GM19395 (cell line): ENCODE data around the gene KRTAP5-1.
"Not testable (repeated sequence)": the region's sequence is repeated elsewhere in the genome, so short reads cannot be mapped to it uniquely, and the experiment has no call there.

Experiments
- ATAC-seq: cut with Tn5 transposase; IDR thresholded peaks from one replicate; pipeline ENCODE4 v1.9.1; 2021; ENCODE audit warnings: mild to moderate bottlenecking, moderate library complexity; ENCODE audit not compliant: unreplicated experiment

The KRTAP5-1 gene

GRCh38 chr11:1584661-1585370 is at the start of gene KRTAP5-1:
KRTAP5-1 (minus strand) TSS chr11:1585283; CDS start chr11:1585249, 34 bp downstream.
- not testable (repeated sequence) for ATAC-seq

- no peak for ATAC-seq
Observed at GRCh38 chr11:1633864-1634263, 48.8 kb upstream of the KRTAP5-1 start.

DNA sequence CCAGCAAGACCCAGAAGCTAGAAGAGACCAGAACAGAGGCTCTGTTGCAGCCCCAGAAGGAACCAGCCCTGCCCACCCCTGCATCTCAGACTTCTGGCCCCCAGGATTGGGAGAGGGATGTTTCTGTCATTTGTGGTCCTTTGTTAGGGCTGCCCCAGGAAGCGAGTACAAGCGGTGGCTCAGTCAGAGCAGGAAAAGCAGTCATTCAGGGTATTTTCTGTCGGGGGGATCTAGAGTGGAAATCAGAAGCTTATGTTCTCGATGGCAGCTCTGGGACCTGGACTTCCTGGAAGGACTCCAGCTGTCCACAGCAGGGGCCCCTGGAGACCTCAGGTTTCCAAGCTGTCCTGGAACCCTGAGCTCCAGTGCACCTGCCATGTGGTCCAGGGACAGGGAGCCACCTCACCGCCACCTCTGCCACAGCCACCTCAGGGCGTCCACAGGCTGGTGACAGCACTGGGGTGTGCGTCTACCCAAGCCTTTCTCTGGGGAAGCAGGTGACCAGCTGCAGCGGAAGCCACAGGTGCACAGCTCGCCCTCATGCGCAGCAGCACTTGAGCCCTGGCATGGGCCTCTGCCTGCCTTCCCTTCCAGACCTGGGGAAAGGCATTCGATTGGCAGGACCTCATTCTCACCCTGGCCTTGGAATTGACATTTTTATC is 47.1 kb upstream of the KRTAP5-1 start:
- no peak for ATAC-seq

GRCh38 chr11:1631066-1631568 is 46.0 kb upstream of the KRTAP5-1 start:
- no peak for ATAC-seq

GRCh38 chr11:1630271-1630670 is 45.2 kb upstream of the KRTAP5-1 start:
- no peak for ATAC-seq

DNA sequence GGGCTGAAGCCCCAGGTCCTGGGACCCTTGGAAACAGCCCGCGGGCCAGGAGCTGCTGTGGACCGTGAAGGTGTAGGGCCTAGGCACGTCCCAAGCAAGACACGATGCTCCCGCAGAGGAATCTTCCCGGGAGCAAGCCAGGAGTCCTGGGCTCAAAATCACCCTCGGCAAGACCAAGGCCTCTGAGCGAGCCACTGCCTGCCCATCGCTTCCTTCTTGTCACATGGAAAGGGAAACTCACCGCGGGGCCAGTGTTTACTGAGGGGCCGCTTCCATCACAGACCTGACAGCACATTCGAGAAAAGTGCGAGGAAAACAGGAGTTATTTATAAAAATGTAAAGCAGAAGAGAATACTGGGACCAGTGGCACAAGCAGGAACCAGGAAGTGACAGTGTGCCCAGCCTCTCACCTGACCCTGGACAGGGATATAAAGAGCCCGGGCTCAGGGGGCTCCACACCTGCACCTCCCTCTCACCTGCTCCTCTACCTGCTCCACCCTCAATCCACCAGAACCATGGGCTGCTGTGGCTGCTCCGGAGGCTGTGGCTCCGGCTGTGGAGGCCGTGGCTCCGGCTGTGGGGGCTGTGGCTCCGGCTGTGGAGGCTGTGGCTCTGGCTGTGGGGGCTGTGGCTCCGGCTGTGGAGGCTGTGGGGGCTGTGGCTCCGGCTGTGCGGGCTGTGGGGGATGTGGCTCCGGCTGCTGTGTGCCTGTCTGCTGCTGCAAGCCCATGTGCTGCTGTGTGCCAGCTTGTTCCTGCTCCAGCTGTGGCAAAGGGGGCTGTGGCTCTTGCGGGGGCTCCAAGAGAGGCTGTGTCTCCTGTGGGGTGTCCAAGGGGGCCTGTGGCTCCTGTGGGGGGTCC is 44.5 kb upstream of the KRTAP5-1 start, which contains the start of gene KRTAP5-5:
Gene KRTAP5-5 (plus strand): TSS at position 450 of the 860 bp plus-strand sequence. CDS start 66 bp downstream, at position 516.
- no peak for ATAC-seq

DNA sequence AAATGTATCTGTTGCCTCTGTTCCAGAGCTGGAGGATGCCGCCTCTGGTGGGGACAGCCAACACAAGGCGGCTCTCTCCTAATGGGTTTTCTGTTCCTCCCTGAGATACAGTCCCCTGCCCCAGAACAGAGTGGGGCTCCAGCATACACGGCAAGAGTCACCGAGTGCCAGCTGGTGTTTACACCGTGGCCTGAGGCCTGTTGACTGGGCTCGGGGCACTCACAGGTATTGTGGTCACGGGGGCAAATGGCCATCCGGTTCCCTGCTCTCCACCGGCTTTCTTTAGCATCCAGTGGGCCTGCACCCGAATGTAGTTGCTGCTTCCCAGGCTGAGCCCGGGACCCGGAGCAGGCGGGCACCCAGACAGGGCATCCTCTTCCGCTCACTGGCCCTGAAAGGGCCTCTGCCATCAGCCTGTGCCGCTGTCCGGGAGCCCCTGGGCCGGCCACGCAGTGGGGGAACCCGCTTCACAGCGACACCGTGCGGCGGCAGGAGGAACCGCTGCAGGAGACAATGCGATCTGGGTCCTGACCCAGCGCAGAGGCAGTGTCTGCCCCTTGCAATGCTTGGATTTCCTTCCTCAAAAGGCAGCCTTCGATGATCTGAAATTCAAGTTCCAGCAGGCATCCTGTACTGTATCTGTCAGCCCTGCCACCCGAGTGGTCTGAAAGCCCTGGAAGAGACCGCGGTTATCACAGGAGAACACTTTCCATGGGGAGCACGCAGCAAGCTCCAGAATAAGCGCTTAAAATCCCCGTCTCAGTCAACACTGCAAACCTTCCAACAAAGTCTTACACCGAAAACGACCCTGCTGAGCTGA is 43.6 kb upstream of the KRTAP5-1 start:
- ATAC-seq: no peak

GRCh38 chr11:1625541-1625940 is 40.5 kb upstream of the KRTAP5-1 start:
- ATAC-seq: no peak

DNA sequence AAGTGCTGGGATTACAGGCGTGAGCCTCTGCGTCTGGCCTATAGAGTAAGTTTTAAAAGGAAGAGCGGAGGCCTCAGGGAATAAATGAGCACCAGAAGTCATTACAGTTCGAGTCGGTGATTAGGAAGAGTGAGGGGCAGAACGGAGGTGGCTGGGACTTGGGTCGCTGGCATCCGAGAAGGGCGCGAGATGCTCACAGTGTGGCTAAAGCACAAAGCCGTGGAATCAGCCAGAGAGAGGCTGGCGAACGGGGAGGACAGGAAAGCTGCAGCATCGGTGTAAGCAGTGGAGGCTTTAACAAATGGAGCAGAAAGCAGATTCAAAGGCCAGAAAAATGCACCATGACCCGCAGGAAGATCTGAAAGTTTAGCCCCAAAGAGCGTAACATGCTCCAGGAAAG is 39.5 kb upstream of the KRTAP5-1 start:
- ATAC-seq: no peak

GRCh38 chr11:1623716-1624115 is 38.6 kb upstream of the KRTAP5-1 start:
- ATAC-seq: no peak

DNA sequence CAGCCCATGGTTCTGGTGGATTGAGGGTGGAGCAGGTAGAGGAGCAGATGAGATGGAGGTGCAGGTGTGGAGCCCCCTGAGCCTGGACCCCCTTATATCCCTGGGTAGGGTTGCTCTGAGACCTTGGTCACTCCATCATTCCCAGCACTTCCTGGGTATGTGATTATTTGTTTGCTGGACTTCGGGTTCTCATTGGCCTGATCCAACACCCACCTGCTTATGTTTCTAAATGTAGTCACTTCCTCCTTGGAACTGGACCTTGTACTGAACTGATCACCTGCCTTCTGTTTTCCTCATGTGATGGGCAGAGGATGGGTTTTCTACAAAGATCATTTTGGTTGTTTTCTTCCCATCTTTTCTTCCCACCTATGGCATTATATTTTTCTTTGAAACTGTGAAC is 37.0 kb upstream of the KRTAP5-1 start, which contains the start of gene KRTAP5-4:
Gene KRTAP5-4 (minus strand): TSS at position 53 of the 400 bp plus-strand sequence. CDS start 45 bp downstream, at position 8.
- no peak for ATAC-seq

DNA sequence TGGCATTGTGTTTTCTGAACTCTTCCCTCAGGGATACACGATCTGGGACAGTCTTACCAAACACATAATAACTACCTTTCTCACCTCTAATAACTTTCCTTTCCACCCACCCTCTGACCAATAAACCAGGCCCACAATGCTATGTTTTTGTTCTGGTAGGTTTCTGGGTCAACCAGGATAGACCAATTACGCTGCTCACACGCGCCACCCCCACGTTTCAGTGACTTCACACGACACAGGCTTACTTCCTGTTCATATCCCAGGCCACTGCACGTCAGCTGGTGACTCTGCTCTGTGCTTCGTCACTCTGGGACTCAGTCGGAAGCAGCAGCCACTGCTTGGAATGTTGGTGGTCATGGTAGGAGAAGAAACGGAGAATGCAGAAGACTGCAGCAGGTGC is 34.4 kb upstream of the KRTAP5-1 start:
- ATAC-seq: no peak

GRCh38 chr11:1618231-1618630 is 33.1 kb upstream of the KRTAP5-1 start:
- no peak for ATAC-seq

DNA sequence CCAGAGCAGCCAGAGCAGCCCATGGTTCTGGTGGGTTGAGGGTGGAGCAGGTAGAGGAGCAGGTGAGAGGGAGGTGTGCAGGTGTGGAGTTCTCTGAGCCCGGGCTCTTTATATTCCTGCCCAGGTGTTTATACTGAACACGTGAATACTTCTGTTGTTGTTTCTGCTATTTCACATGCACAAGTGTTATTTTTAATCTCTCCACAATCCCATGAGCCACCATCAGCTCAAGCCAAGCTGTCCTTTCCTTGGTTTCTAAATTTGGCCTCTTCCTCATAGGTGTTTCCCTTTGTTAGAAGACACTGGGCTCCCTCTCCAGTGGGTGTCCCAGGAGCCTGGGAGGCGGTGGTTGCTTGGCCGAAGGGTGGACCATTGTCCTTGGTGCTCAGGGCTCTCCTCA is 23.3 kb upstream of the KRTAP5-1 start, which contains the start of gene KRTAP5-3:
Gene KRTAP5-3 (minus strand): TSS at position 101 of the 400 bp plus-strand sequence. CDS start 78 bp downstream, at position 23.
- no peak for ATAC-seq

DNA sequence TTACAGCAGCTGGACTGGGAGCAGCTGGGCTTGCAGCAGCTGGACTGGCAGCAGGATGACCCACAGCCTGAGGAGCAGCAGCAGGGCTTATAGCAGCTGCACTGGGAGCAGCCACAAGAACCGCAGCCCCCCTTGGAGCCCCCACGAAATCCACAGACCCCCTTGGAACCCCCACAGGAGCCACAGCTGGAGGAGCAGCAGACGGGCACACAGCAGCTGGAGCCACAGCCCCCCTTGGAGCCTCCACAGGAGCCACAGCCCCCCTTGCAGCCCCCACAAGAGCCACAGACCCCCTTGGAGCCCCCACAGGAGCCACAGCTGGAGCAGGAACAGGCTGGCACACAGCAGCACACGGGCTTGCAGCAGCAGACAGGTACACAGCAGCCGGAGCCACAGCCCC is 22.8 kb upstream of the KRTAP5-1 start:
- ATAC-seq: not testable (repeated sequence)

DNA sequence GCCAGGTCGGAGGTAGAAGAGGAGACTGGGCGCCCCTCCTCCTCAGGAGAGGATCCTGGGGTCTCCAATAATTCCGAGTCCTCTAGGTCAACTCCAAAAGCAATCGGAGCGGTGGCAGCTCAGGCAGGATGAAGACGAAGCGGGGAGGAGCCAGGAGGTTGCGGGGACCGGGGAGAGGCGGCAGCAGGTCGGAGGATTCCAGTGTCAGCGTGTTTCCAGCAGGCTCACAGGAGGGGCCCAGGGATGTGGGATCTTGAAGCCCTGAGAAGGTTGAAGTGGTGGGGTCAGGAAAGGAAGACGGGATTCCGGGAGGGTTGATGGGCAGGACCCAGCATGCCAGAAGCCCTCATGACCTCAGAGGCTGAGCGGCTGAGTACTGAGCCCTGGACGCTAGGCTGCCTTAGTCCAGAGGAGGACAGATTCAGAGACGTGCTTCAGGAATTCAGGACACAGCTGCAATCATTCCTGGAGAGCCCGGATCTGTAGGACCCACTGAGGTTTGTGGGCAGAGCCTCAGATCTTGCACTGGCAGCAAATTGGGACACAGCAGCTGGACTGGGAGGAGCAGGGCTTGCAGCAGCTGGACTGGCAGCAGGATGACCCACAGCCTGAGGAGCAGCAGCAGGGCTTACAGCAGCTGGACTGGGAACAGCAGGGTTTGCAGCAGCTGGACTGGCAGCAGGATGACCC is 22.2 kb upstream of the KRTAP5-1 start:
- ATAC-seq: not testable (repeated sequence)

GRCh38 chr11:1605923-1606322 is 20.8 kb upstream of the KRTAP5-1 start:
- peak; percentile 97 for ATAC-seq

- no peak for ATAC-seq
Observed at GRCh38 chr11:1604711-1605110, 19.6 kb upstream of the KRTAP5-1 start.

- ATAC-seq: no peak
Observed at GRCh38 chr11:1604181-1604580, 19.1 kb upstream of the KRTAP5-1 start.
